Measurements from ENCODE around the gene MXD4.

MXD4 gene

GRCh38 chr4:2274320-2275043 is 12.6 kb upstream of the MXD4 start:
- FAIRE-seq, result no peak

GRCh38 chr4:2273657-2274319 is 11.9 kb upstream of the MXD4 start:
- no peak for FAIRE-seq

GRCh38 chr4:2273221-2273620 is 11.3 kb upstream of the MXD4 start:
- FAIRE-seq, result no peak

GRCh38 chr4:2272828-2273120 is 10.9 kb upstream of the MXD4 start:
- FAIRE-seq, result no peak

GRCh38 chr4:2272026-2272827 is 10.3 kb upstream of the MXD4 start:
- FAIRE-seq, result no peak

- FAIRE-seq, result no peak
Measured at GRCh38 chr4:2271279-2272025, 9.5 kb upstream of the MXD4 start.

- FAIRE-seq, result no peak
Measured at GRCh38 chr4:2270341-2271165, 8.6 kb upstream of the MXD4 start.

GRCh38 chr4:2269618-2270163 is 7.8 kb upstream of the MXD4 start:
- no peak for FAIRE-seq

GRCh38 chr4:2269206-2269531 is 7.3 kb upstream of the MXD4 start:
- FAIRE-seq, result no peak

- FAIRE-seq, result no peak
Measured at GRCh38 chr4:2268357-2269205, 6.7 kb upstream of the MXD4 start.

GRCh38 chr4:2267841-2268240 is 5.9 kb upstream of the MXD4 start:
- no peak for FAIRE-seq

- no peak for FAIRE-seq
Measured at GRCh38 chr4:2267320-2267811, 5.5 kb upstream of the MXD4 start.

- no peak for FAIRE-seq
Measured at GRCh38 chr4:2266821-2267220, 4.9 kb upstream of the MXD4 start.

GRCh38 chr4:2266181-2266580 is 4.3 kb upstream of the MXD4 start:
- no peak for FAIRE-seq

GRCh38 chr4:2265113-2266110 is 3.5 kb upstream of the MXD4 start:
- FAIRE-seq, result no peak

GRCh38 chr4:2264481-2265041 is 2.7 kb upstream of the MXD4 start:
- no peak for FAIRE-seq

GRCh38 chr4:2263926-2264321 is 2.0 kb upstream of the MXD4 start:
- no peak for FAIRE-seq

GRCh38 chr4:2262944-2263250 is 988 bp upstream of the MXD4 start:
- no peak for FAIRE-seq

- FAIRE-seq, result peak; percentile 90
Measured at GRCh38 chr4:2262145-2262943, 435 bp upstream of the MXD4 start.

All from G401.6 (cell line).